Stimulated activated CD8-positive, alpha-beta memory T cell treated with anti-CD3 and anti-CD28 coated beads, Interleukin-12 subunit alpha, Interleukin-12 subunit beta, amount 100 ng/mL, for 4 hours (primary cell): ENCODE data around the gene MEF2A.

Experiments
- DNase-seq: peaks from one replicate; pipeline ENCODE4 v3.0.0-alpha.2; 2020; ENCODE audit warnings: low read depth

The MEF2A gene

GRCh38 chr15:99564221-99565048 is 1.3 kb upstream of the MEF2A start:
- DNase-seq, result no peak

GRCh38 chr15:99565049-99565298 is 810 bp upstream of the MEF2A start:
- no peak for DNase-seq

GRCh38 chr15:99566157-99566897 is 543 bp downstream of the MEF2A start:
- DNase-seq, result no peak

GRCh38 chr15:99568625-99569352 is 3.0 kb downstream of the MEF2A start:
- DNase-seq, result no peak

- DNase-seq, result no peak
These were observed 5.5 kb downstream of the MEF2A start for GRCh38 chr15:99571299-99571698.

- no peak for DNase-seq
These were observed 8.3 kb downstream of the MEF2A start for GRCh38 chr15:99574048-99574447.

GRCh38 chr15:99574502-99574901 is 8.7 kb downstream of the MEF2A start:
- no peak for DNase-seq

- DNase-seq, result no peak
These were observed 13.0 kb downstream of the MEF2A start for GRCh38 chr15:99578809-99579208.

- DNase-seq, result no peak
These were observed 14.3 kb downstream of the MEF2A start for GRCh38 chr15:99580076-99580475.

- DNase-seq, result no peak
These were observed 16.8 kb downstream of the MEF2A start for GRCh38 chr15:99582508-99582960.

GRCh38 chr15:99584081-99584600 is 18.4 kb downstream of the MEF2A start:
- no peak for DNase-seq

- no peak for DNase-seq
These were observed 20.3 kb downstream of the MEF2A start for GRCh38 chr15:99586121-99586520.

- DNase-seq, result no peak
These were observed 24.0 kb downstream of the MEF2A start for GRCh38 chr15:99589801-99590200.

- no peak for DNase-seq
These were observed 25.3 kb downstream of the MEF2A start for GRCh38 chr15:99590913-99591646.

- DNase-seq, result no peak
These were observed 26.5 kb downstream of the MEF2A start for GRCh38 chr15:99592145-99592791.

GRCh38 chr15:99593070-99593469 is 27.3 kb downstream of the MEF2A start:
- DNase-seq, result no peak

- no peak for DNase-seq
These were observed 29.1 kb downstream of the MEF2A start for GRCh38 chr15:99594916-99595315.

- DNase-seq, result no peak
These were observed 32.5 kb downstream of the MEF2A start for GRCh38 chr15:99598296-99598695.

GRCh38 chr15:99603828-99604227 is 38.0 kb downstream of the MEF2A start:
- no peak for DNase-seq

GRCh38 chr15:99604865-99605264 is 39.1 kb downstream of the MEF2A start:
- DNase-seq, result no peak

GRCh38 chr15:99605490-99605931 is 39.7 kb downstream of the MEF2A start:
- DNase-seq, result no peak
